Keratinocyte (primary cell): ENCODE results near the gene GRIK2.

ENCODE experiments used
- CTCF ChIP-seq, 3 experiments: IDR thresholded peaks in 1 of 3; conservative IDR thresholded peaks in 1 of 3; optimal IDR thresholded peaks in 1 of 3; 2 replicates in 2 of 3; 3 replicates in 1 of 3; pipeline versions ENCODE3 to v1.5.1; 2011; ENCODE audit warnings: low read length in 3 of 3, mild to moderate bottlenecking in 3 of 3, moderate library complexity in 2 of 3, control low read depth in 1 of 3, inconsistent platforms in 1 of 3; ENCODE audit not compliant: insufficient read depth in 2 of 3; ENCODE audit errors: extremely low read depth in 1 of 3
- EZH2 ChIP-seq: IDR thresholded peaks from one replicate; pipeline ENCODE4 v1.6.1; 2012; ENCODE audit warnings: inconsistent platforms, mild to moderate bottlenecking, low read length, moderate library complexity

GRCh38 chr6:101489456-101489855 is 95.9 kb downstream of the GRIK2 start:
- TF ChIP-seq CTCF (optimal IDR thresholded peaks at IDR 0.05 in 1 of 3, IDR thresholded peaks at IDR 0.05 in 1 of 3, conservative IDR thresholded peaks at IDR 0.05 in 1 of 3; ENCODE audit: extremely low read depth in 1 of 3, insufficient read depth in 2 of 3, low read length in 3 of 3) = no peak
- no peak for TF ChIP-seq EZH2
